Measurements from ENCODE around the gene PER3. TPM values are rescaled to one million over a fixed set of nuclear protein-coding genes. Genes with fewer than 3 reads are reported as not detected.
A peak's percentile ranks its signal among the peaks of the same experiment; 100 is the strongest.

PER3 gene
- total and polyA plus RNA-seq, 2 of the 13 experiments (the other 11 are each of a cell fraction or from before 2014, with no cell fraction given), result 3.0 to 6.0 TPM

DNA sequence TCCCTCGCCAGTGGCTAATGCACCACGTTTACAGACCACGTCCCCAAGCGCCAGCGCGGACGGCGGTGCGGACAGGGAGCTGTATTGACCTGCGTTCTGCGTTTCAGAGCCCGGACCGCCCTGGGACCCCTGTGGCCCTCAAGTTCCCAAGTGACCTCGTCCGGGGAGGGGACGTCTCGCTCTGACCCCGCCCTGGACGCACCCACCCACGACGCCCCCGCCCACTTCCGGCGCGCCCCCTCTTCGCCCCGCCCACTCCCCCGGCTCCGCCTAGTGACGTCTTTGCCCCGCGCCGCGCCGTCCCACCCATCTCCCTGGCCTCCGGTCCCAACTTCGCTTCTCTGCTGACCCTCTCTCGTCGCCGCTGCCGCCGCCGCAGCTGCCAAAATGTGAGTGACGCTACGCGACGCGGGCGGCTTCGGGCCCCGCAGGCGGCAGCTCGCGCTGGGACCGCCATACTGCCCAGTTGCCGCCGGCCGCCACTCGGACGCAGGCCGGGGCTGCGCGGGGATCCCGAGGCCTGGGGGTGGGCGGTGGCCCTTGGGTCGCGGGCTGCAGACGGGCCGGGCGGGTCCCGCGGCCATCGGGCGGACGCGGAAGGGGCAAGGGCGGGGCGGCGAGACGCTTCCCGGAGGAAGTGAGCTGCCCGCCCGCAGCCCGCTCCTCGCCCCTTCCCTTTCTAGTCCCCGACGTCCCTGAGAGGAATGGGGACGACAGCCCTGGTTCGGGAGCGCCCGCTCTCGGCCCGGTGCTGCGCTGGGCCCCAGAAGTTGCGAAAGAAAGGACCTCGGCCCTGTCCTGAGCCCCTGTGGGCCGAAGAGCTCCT is 12.9 kb upstream of the PER3 start, which contains the start of gene VAMP3 (continued):
- TF ChIP-seq, protein P1, sequence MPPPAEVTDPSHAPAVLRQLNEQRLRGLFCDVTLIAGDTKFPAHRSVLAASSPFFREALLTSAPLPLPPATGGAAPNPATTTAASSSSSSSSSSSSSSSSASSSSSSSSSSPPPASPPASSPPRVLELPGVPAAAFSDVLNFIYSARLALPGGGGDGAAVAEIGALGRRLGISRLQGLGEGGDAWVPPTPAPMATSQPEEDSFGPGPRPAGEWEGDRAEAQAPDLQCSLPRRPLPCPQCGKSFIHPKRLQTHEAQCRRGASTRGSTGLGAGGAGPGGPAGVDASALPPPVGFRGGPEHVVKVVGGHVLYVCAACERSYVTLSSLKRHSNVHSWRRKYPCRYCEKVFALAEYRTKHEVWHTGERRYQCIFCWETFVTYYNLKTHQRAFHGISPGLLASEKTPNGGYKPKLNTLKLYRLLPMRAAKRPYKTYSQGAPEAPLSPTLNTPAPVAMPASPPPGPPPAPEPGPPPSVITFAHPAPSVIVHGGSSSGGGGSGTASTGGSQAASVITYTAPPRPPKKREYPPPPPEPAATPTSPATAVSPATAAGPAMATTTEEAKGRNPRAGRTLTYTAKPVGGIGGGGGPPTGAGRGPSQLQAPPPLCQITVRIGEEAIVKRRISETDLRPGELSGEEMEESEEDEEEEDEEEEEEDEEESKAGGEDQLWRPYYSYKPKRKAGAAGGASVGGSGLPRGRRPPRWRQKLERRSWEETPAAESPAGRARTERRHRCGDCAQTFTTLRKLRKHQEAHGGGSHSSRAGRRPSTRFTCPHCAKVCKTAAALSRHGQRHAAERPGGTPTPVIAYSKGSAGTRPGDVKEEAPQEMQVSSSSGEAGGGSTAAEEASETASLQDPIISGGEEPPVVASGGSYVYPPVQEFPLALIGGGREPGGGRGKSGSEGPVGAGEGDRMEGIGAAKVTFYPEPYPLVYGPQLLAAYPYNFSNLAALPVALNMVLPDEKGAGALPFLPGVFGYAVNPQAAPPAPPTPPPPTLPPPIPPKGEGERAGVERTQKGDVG (CRISPR knock-in tag; IDR thresholded peaks at IDR 0.05; ENCODE audit: borderline replicate concordance), result no peak
- TF ChIP-seq HNRNPH1 (optimal IDR thresholded peaks at IDR 0.05; ENCODE audit: low read depth, low read length) (no peak), ZNF713 (CRISPR knock-in tag; IDR thresholded peaks at IDR 0.05) (no peak), AGO2 (optimal IDR thresholded peaks at IDR 0.05; ENCODE audit: low read depth, low read length) (peak; percentile 57), CCDC6 (CRISPR knock-in tag; IDR thresholded peaks at IDR 0.05) (peak; percentile 84), ZFY (CRISPR knock-in tag; IDR thresholded peaks at IDR 0.05) (peak; percentile 97), PHF20 (CRISPR knock-in tag; IDR thresholded peaks at IDR 0.05) (peak; percentile 85), DR1 (CRISPR knock-in tag; IDR thresholded peaks at IDR 0.05) (no peak), SMARCE1 (IDR thresholded peaks at IDR 0.05; ENCODE audit: borderline replicate concordance) (no peak), RNF2 (conservative IDR thresholded peaks at IDR 0.05; ENCODE audit: low read depth) (no peak), RFXAP (CRISPR knock-in tag; IDR thresholded peaks at IDR 0.05; ENCODE audit: borderline replicate concordance) (peak; percentile 28; the same call in 1 of the 2 replicates), NFYC (CRISPR knock-in tag; IDR thresholded peaks at IDR 0.05) (no peak), HOXA3 (CRISPR knock-in tag; IDR thresholded peaks at IDR 0.05) (peak; percentile 76)
- TF ChIP-seq, protein P2, sequence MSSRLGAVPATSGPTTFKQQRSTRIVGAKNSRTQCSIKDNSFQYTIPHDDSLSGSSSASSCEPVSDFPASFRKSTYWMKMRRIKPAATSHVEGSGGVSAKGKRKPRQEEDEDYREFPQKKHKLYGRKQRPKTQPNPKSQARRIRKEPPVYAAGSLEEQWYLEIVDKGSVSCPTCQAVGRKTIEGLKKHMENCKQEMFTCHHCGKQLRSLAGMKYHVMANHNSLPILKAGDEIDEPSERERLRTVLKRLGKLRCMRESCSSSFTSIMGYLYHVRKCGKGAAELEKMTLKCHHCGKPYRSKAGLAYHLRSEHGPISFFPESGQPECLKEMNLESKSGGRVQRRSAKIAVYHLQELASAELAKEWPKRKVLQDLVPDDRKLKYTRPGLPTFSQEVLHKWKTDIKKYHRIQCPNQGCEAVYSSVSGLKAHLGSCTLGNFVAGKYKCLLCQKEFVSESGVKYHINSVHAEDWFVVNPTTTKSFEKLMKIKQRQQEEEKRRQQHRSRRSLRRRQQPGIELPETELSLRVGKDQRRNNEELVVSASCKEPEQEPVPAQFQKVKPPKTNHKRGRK (CRISPR knock-in tag; IDR thresholded peaks at IDR 0.05), result no peak
- TF ChIP-seq, protein P3, sequence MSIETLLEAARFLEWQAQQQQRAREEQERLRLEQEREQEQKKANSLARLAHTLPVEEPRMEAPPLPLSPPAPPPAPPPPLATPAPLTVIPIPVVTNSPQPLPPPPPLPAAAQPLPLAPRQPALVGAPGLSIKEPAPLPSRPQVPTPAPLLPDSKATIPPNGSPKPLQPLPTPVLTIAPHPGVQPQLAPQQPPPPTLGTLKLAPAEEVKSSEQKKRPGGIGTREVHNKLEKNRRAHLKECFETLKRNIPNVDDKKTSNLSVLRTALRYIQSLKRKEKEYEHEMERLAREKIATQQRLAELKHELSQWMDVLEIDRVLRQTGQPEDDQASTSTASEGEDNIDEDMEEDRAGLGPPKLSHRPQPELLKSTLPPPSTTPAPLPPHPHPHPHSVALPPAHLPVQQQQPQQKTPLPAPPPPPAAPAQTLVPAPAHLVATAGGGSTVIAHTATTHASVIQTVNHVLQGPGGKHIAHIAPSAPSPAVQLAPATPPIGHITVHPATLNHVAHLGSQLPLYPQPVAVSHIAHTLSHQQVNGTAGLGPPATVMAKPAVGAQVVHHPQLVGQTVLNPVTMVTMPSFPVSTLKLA (IDR thresholded peaks at IDR 0.05), result peak; percentile 28; the same call in 1 of the 2 replicates
- TF ChIP-seq, protein P4, sequence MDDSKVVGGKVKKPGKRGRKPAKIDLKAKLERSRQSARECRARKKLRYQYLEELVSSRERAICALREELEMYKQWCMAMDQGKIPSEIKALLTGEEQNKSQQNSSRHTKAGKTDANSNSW (CRISPR knock-in tag; IDR thresholded peaks at IDR 0.05; ENCODE audit: borderline replicate concordance), result 0 out of 2 replicates have a peak, but pooled peaks have one; percentile 50
